ENCODE data around the gene DNASE1L2.

GRCh38 chr16:2233046-2233775 lies 3.0 kb upstream of the DNASE1L2 start:
- TF ChIP-seq POLR2A (IDR thresholded peaks at IDR 0.05; ENCODE audit: extremely low read depth, insufficient read length) (no peak), MAX (IDR thresholded peaks at IDR 0.05; ENCODE audit: low read depth, low read length) (no peak)
- TF ChIP-seq, protein P1, sequence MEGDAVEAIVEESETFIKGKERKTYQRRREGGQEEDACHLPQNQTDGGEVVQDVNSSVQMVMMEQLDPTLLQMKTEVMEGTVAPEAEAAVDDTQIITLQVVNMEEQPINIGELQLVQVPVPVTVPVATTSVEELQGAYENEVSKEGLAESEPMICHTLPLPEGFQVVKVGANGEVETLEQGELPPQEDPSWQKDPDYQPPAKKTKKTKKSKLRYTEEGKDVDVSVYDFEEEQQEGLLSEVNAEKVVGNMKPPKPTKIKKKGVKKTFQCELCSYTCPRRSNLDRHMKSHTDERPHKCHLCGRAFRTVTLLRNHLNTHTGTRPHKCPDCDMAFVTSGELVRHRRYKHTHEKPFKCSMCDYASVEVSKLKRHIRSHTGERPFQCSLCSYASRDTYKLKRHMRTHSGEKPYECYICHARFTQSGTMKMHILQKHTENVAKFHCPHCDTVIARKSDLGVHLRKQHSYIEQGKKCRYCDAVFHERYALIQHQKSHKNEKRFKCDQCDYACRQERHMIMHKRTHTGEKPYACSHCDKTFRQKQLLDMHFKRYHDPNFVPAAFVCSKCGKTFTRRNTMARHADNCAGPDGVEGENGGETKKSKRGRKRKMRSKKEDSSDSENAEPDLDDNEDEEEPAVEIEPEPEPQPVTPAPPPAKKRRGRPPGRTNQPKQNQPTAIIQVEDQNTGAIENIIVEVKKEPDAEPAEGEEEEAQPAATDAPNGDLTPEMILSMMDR (IDR thresholded peaks at IDR 0.05; ENCODE audit: low read depth, low read length), result no peak

All from NB4 (cell line).